HG02610 (cell line): ENCODE measurements around the gene OR1F1.
"Not testable (repeated sequence)": the region's sequence is repeated elsewhere in the genome, so short reads cannot be mapped to it uniquely, and the experiment has no call there.

ENCODE experiments used
- ATAC-seq: cut with Tn5 transposase; IDR thresholded peaks from one replicate; pipeline ENCODE4 v1.9.1; 2021; ENCODE audit warnings: mild to moderate bottlenecking, moderate library complexity; ENCODE audit not compliant: unreplicated experiment

Gene OR1F1

DNA sequence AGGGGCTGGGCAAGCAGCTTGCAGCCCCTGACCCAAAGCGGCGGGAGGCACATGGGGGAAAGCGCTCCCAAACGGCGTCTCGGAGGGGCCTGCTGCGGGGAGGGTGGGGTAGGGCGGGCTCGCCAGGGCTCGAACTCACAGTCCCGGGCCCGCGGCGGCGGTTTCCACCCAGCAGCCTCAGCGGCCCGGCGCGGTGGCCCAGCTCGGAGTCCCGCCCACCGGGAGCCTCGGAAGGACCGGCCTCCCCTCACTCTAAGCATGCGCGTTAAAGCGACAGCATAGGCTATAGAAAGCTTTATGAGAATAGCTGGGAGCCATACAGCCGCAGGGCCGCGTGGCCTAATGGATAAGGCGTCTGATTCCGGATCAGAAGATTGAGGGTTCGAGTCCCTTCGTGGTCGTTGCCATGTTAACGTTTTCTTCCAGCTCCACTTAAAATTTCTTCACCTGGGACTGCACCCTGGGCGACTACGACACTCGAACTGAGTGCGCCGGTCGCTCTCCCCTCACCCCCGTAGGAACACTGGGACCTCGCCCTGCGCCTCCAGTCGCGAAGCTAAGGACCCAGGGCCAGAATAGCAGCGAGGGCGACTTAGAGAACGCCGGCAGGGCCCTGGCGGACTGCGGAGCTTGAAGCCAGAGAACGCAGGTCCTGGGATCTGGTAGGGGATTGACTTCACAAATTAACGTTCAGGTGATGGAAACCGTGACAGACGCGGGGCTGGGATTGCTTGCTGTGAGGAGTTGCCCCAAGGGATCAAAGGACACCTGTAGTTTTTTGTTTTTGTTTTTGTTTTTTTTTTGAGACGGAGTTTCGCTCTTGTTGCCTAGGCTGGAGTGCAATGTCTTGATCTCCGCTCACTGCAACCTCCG, 37.4 kb upstream of the OR1F1 start:
- peak; percentile 68 for ATAC-seq

DNA sequence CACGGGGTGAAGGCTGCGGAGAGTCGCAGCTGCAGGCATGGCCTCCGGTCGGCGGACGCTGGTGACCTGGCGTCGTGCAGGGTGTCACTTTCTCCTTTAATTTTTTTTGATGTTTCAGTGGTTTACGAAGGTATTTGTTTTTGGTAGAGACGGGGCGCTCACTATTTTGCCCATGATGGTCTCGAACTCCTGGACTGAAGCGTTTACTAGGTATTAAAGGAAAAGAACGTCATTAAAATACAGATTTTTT, 36.1 kb upstream of the OR1F1 start:
- no peak for ATAC-seq

DNA sequence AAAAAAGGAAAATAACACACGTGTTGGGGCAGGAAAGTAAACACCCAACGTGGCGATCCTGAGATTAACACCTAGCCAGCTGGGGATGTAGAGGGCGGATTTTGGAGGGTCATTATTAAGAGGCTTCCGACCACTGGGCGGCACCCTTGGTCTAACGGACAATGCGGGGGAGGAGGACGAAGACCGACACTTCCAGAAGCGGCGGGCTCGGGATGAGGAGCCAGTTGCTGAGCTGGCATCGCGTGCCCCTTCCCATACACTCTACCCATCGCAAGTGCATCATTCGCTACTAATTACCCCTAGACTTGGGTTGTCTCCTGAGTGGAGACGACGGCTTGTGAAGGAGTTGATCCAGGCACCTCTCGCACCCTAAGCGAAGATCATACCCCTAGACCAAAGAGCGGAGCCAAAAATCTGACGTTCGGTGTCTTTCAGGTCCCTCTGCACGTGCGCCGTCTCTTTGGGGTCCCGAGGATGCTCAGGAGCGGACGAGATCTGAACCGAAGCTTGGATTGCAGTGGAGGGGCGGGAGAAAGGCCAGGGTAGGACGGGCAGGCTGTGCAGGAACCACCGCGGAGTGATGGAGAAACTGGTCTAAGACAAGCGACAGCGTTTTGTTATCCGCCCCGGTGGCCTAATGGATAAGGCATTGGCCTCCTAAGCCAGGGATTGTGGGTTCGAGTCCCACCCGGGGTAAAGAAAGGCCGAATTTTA, 35.6 kb upstream of the OR1F1 start:
- ATAC-seq, result peak; percentile 26

GRCh38 chr16:3152991-3153368, 35.0 kb upstream of the OR1F1 start:
- ATAC-seq, result no peak

GRCh38 chr16:3155181-3155580, 32.8 kb upstream of the OR1F1 start:
- no peak for ATAC-seq

DNA sequence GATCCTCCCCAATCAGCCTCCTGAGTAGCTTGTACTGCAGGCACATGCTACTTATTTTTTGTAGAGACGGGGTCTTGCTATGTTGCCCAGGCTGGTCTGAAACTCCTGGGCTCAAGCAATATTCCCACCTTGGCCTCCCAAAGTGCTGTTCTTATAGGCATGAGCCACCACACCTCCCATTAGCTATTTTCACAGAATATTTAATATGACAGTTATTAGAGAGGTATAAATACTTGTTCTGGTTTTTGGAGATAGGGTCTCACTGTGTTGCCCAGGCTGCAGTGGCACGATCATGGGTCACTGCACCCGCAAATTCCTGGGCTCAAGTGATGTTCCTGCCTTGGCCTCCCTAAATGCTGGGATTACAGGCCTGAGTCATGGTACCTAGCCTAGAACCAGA, 32.0 kb upstream of the OR1F1 start:
- no peak for ATAC-seq

DNA sequence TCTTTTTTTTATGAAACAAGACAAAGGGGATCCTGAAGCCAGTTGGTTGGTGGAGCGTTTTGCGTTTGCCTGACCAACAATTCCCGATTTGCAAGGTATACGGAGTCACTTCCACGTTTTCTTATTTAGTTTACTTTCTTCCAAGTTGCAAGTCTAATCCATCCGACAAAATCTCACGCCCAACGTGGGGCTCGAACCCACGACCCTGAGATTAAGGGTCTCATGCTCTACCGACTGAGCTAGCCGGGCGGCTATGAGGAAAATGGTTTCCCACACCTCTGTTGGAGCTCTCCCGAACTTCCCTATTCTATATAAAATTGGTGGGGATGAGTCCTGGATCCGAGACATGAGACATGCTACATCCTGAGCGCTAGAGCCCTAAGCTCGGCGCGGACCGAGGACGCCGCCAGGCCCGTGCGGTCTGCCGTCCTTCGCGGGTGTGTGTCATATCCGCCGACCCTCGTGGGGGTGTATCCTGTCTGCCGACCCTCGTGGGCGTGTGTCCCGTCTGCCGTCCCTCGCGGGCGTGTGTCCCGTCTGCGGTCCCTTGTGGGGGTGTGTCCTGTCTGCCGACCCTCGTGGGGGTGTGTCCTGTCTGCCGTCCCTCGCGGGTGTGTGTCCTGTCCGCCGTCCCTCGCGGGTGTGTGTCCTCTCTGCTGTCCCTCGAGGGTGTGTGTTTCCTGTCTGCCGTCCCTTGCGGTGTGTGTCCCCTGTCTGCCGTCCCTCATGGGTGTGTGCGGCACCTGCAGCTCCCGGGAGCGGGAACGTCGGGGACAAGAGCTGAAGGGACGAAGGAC, 30.6 kb upstream of the OR1F1 start:
- no peak for ATAC-seq

GRCh38 chr16:3158026-3158509, 29.9 kb upstream of the OR1F1 start:
- no peak for ATAC-seq

DNA sequence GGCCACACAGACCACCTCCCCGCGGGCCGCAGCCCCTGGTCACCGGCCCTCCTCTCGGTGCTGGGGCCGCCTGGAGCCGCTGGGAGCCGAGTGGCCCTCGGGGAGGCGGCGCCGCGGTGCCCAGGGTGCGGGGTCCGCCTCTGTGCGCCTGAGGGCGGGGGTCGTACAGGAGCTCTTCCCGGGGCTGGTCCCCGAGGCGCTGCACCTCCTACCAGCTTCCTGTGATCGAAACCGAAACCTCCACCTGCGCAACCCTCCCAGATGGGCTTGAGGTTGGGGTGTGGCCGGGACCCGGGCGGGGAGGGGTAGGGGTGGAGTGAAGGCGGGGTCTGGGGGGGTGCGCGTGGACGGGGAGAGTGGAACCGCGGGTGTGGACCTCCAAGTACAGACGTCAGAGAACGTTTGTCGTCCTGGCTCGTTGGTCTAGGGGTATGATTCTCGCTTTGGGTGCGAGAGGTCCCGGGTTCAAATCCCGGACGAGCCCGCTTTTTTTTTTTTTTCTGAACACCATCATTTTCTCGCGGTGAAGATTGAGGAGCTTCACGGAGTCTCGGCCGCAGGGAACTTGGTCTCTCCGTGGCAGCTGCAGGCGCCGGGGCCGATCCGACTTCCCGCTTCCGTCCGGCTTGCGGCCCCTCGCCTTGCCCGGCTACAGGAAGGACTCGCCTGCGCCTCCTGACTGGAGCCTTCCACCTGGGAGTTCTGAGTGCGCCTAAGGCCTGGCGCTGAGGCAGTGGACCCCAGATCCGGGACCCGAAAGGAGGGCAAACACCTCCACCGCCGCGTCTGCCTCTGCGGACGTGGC, 29.3 kb upstream of the OR1F1 start:
- ATAC-seq, result peak; percentile 39

- no peak for ATAC-seq
Measured at GRCh38 chr16:3161235-3162018, 26.6 kb upstream of the OR1F1 start.

- ATAC-seq, result no peak
Measured at GRCh38 chr16:3164121-3164991, 23.6 kb upstream of the OR1F1 start.

- no peak for ATAC-seq
Measured at GRCh38 chr16:3165111-3165822, 22.7 kb upstream of the OR1F1 start.

GRCh38 chr16:3166505-3166886, 21.5 kb upstream of the OR1F1 start:
- no peak for ATAC-seq

- not testable (repeated sequence) for ATAC-seq
Measured at GRCh38 chr16:3168729-3169128, 19.3 kb upstream of the OR1F1 start.

DNA sequence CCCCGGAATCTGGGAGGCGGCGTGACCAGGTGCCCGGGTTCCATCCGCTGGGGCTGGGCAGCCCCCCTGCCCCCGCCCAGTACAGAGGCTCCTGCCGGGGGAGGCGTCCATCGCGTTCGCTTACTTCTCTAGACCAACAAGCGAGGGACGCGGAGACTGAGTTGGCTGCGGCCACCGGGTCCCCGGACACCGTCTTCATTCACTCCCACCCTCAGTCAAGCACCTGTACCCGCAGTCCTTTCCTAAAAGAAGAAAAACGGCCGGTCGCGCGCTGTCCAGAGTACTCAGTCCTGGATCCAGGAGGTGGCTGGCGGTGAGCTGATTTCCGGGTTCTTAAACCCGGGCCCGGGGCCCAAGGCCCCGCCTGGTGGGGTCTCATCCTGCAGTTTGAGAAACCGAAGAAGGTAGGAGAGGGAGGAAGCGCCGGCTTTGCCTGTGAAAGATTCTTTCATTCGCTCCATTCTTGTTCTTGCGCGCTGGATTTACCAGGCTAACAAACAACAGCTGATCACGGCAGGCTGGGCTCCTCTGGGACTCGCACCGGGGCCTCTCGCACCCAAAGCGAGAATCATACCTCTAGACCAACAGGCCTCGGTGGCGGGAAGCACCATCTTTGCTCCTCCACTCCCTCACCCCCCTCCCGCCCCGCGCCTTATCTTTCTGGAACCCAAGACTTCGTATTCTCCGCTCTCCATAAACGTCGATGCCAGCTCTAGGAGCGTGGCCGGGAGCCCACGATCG, 17.4 kb upstream of the OR1F1 start:
- no peak for ATAC-seq

DNA sequence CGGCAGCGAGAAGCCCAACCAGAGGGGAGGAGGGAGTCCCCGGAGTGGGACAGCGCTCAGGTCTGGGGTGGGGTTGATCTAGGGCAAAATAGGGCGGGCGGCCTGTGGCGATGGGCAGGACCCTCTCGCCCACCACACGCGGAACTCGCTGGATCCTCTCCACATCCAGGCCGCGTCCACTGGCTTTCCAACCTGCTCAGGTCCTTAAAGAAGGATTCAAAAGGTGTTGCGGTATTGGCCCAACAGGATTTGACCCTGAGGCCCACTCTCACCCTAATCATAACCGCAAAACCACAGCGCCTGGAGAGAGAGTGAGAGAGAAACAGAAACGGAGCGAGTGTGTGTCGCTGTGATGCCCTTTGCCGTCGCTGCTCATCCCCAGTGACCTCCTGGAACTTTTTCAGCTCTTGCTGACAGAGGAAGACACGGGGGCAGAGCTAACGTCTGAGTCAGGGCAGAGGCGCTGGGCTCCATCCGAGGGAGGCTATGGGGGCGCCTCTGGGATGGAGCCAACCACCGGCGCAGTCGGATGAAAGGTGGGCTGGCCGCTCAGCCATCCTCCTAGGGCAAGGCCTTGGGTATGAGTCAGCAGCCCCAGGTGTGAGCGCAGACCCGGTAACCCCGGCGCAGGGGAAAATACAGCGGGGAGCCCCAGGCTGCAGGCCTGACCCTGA, 16.7 kb upstream of the OR1F1 start:
- no peak for ATAC-seq

DNA sequence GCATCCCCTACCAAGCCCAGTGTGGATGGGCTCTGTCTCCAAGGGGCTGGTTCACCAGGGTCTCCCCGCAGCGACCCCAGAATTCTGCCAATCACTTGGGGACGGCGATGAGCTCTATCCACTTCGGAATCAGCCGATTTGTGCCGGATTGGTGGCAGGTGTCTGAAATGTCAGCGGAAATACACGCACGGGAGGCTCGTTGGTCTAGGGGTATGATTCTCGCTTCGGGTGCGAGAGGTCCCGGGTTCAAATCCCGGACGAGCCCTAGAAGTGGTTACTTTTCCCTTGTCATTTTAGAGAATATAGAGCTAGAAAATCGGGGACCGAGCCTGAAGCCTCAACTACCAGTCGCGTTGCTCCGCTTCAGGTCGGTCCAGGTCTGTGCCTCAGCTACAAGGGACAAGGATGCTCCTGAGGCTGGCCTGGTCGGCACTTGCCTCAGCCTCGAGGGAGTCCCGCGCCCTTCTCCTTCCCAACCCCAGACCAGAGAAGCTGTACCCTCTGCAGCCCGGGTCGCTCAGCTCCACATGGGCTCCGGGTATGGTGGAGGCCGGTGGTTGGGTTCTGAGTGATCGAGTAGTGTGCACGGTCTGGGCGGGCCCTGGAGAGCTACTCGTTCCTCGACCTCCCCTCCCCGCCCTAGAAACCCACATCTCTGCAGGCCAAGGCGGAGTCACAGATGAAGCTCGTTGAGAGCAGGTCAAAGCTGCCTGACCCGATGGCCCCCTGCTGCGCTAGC, 16.0 kb upstream of the OR1F1 start:
- ATAC-seq, result no peak
